ENCODE results near the gene CDC16. TPM values are rescaled to one million over a fixed set of nuclear protein-coding genes. Genes with fewer than 3 reads are reported as not detected.

Gene CDC16
- total RNA-seq, 1 experiment from 2014 or later: 61.0 TPM

- Histone ChIP-seq H3K4me3 (replicated peaks in 1 of 2; ENCODE audit: low read depth in 1 of 2, low read length in 2 of 2) (no peak overlapping the region), H3K9me2 (ENCODE audit: insufficient read depth) (no peaks in the 10 kb centered on the region), H2AFZ (ENCODE audit: low read depth, low read length, poor library complexity, severe bottlenecking) (no peak overlapping the region), H3K9ac (ENCODE audit: low read length) (no peak overlapping the region), H3K79me2 (ENCODE audit: insufficient read depth, low read length) (no peaks in the 10 kb centered on the region), H3K27me3 (ENCODE audit: insufficient read depth, low read length) (no peaks in the 10 kb centered on the region), H3K9me3 (ENCODE audit: control insufficient read depth in 1 of 2, insufficient read depth in 1 of 2, low read depth in 1 of 2, low read length in 2 of 2) (peaks cover 0 to 15% of the 10 kb centered on the region in 2 experiments; a peak in 2 of 4 replicates), H3K27ac (ENCODE audit: low read depth, low read length) (no peak overlapping the region), H3K36me3 (ENCODE audit: control insufficient read depth in 1 of 2, insufficient read depth in 2 of 2, low read length in 2 of 2) (no peaks in the 10 kb centered on the region), H3K4me2 (ENCODE audit: low read length) (no peak overlapping the region), H4K20me1 (ENCODE audit: insufficient read depth) (no peaks in the 10 kb centered on the region), H3K4me1 (ENCODE audit: control insufficient read depth in 1 of 2, insufficient read depth in 2 of 2, low read length in 2 of 2) (no peaks in the 10 kb centered on the region)
- intact Hi-C loops (cut with micrococcal nuclease): no loop called here
- no TSS peak for BruUV-seq (replicated peaks)
- DNase-seq (ENCODE audit: low read depth, low spot score) (no peak), ATAC-seq (no peak)
- ChIA-PET CTCF (no interaction called here), POLR2A (interaction anchor here (1.0 kb wide), 1 partner anchor 8 kb away, joined by 3 read pairs; no protein-coding TSS in a partner anchor), RAD21 (ENCODE audit: low non-redundant PET in 1 of 2, low total read pairs in 2 of 2, uncharacterized antibody in 2 of 2, unreplicated experiment in 2 of 2) (no interaction called here)
- TF ChIP-seq CBX3 (IDR thresholded peaks at IDR 0.05; ENCODE audit: low read depth) (no peak), MAX (IDR thresholded peaks at IDR 0.05) (no peak), JUND (IDR thresholded peaks at IDR 0.05) (no peak), EZH2 (IDR thresholded peaks at IDR 0.05) (no peak), YY1 (IDR thresholded peaks at IDR 0.05; ENCODE audit: extremely low read depth, insufficient replicate concordance, low read depth, low read length) (no peak), ZBTB33 (IDR thresholded peaks at IDR 0.05; ENCODE audit: extremely low read depth, insufficient replicate concordance, low read length) (no peak), ATF3 (IDR thresholded peaks at IDR 0.05) (no peak), ELF1 (IDR thresholded peaks at IDR 0.05; ENCODE audit: borderline replicate concordance, low read depth) (no peak), ZNF274 (IDR thresholded peaks at IDR 0.05; ENCODE audit: low read depth, low read length) (no peak), CEBPB (IDR thresholded peaks at IDR 0.05; ENCODE audit: low read depth) (no peak), ZFX (IDR thresholded peaks at IDR 0.05) (no peak), RAD21 (IDR thresholded peaks at IDR 0.05; ENCODE audit: low read depth) (no peak), SP1 (IDR thresholded peaks at IDR 0.05; ENCODE audit: low read depth) (no peak)
Observed at GRCh38 chr13:114204894-114205293, 29.8 kb upstream of the CDC16 start.
